Activated T-cell treated with anti-CD3 and anti-CD28 coated beads, Interleukin-2, amount 50 U/mL, for 1 hour (primary cell): ENCODE data around the gene RHEX.
"Not testable (repeated sequence)": the region's sequence is repeated elsewhere in the genome, so short reads cannot be mapped to it uniquely, and the experiment has no call there.

ENCODE experiments used
- DNase-seq: peaks from one replicate; pipeline ENCODE4 v3.0.0-alpha.2; 2020

Gene RHEX

GRCh38 chr1:206030714-206031113 lies 22.3 kb upstream of the RHEX start:
- peak; percentile 53 for DNase-seq

- DNase-seq: no peak
Measured at GRCh38 chr1:206032380-206033140, 20.4 kb upstream of the RHEX start.

- DNase-seq: no peak
Measured at GRCh38 chr1:206035027-206035426, 17.9 kb upstream of the RHEX start.

GRCh38 chr1:206036663-206037455 lies 16.1 kb upstream of the RHEX start:
- DNase-seq: no peak

GRCh38 chr1:206037581-206037980 lies 15.4 kb upstream of the RHEX start:
- no peak for DNase-seq

- DNase-seq: no peak
Measured at GRCh38 chr1:206039046-206039973, 13.7 kb upstream of the RHEX start.

GRCh38 chr1:206040328-206040727 lies 12.6 kb upstream of the RHEX start:
- DNase-seq: no peak

GRCh38 chr1:206041640-206042039 lies 11.3 kb upstream of the RHEX start:
- no peak for DNase-seq

- DNase-seq: no peak
Measured at GRCh38 chr1:206047271-206047670, 5.7 kb upstream of the RHEX start.

- no peak for DNase-seq
Measured at GRCh38 chr1:206048582-206048981, 4.4 kb upstream of the RHEX start.

- DNase-seq: no peak
Measured at GRCh38 chr1:206049293-206049692, 3.7 kb upstream of the RHEX start.

- DNase-seq: no peak
Measured at GRCh38 chr1:206049919-206050600, 2.9 kb upstream of the RHEX start.

GRCh38 chr1:206050655-206051235 lies 2.2 kb upstream of the RHEX start:
- peak; percentile 23 for DNase-seq

- DNase-seq: not testable (repeated sequence)
Measured at GRCh38 chr1:206052231-206052865, 625 bp upstream of the RHEX start.

- not testable (repeated sequence) for DNase-seq
Measured at GRCh38 chr1:206053616-206054015, 643 bp downstream of the RHEX start.

GRCh38 chr1:206055069-206055625 lies 2.2 kb downstream of the RHEX start:
- DNase-seq: not testable (repeated sequence)

GRCh38 chr1:206055639-206056323 lies 2.8 kb downstream of the RHEX start:
- DNase-seq: not testable (repeated sequence)

- not testable (repeated sequence) for DNase-seq
Measured at GRCh38 chr1:206058289-206058926, 5.4 kb downstream of the RHEX start.

- DNase-seq: no peak
Measured at GRCh38 chr1:206058927-206059292, 5.9 kb downstream of the RHEX start.

- DNase-seq: no peak
Measured at GRCh38 chr1:206059355-206059915, 6.5 kb downstream of the RHEX start.
